ENCODE measurements around the gene OR1F1. TPM values are rescaled to one million over a fixed set of nuclear protein-coding genes. Genes with fewer than 3 reads are reported as not detected.
A peak's percentile ranks its signal among the peaks of the same experiment; 100 is the strongest.

Gene OR1F1
- total and polyA plus RNA-seq, 9 of the 15 experiments (the other 6 are each of a cell fraction or from before 2014, with no cell fraction given), result 0.15 to 0.61 (median 0.35) TPM; not detected in 3

- TF ChIP-seq HOXB6 (CRISPR knock-in tag; IDR thresholded peaks at IDR 0.05; ENCODE audit: borderline replicate concordance), result no peak
- no peak for TF ChIP-seq HMGN3 (IDR thresholded peaks at IDR 0.05; ENCODE audit: borderline replicate concordance, extremely low read depth, insufficient read length, low read depth, low read length)
- no peak for TF ChIP-seq ZNF436 (CRISPR knock-in tag; IDR thresholded peaks at IDR 0.05)
- TF ChIP-seq HDAC1 (IDR thresholded peaks at IDR 0.05), result peak in 1 of 2 experiments; percentile 47; a peak in 1 of 4 replicates
- peak; percentile 89 to 92 for TF ChIP-seq KDM1A (IDR thresholded peaks at IDR 0.05)
- TF ChIP-seq, protein P1, sequence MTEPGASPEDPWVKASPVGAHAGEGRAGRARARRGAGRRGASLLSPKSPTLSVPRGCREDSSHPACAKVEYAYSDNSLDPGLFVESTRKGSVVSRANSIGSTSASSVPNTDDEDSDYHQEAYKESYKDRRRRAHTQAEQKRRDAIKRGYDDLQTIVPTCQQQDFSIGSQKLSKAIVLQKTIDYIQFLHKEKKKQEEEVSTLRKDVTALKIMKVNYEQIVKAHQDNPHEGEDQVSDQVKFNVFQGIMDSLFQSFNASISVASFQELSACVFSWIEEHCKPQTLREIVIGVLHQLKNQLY (CRISPR knock-in tag; conservative IDR thresholded peaks at IDR 0.05), result no peak
- TF ChIP-seq SNRNP70 (optimal IDR thresholded peaks at IDR 0.05; ENCODE audit: low read depth, low read length), result no peak
- TF ChIP-seq, protein P2, sequence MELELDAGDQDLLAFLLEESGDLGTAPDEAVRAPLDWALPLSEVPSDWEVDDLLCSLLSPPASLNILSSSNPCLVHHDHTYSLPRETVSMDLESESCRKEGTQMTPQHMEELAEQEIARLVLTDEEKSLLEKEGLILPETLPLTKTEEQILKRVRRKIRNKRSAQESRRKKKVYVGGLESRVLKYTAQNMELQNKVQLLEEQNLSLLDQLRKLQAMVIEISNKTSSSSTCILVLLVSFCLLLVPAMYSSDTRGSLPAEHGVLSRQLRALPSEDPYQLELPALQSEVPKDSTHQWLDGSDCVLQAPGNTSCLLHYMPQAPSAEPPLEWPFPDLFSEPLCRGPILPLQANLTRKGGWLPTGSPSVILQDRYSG (tag; conservative IDR thresholded peaks at IDR 0.05; ENCODE audit: low read depth), result no peak
- TF ChIP-seq ZEB2 (IDR thresholded peaks at IDR 0.05), result no peak
- no peak for TF ChIP-seq ZBTB12 (CRISPR knock-in tag; IDR thresholded peaks at IDR 0.05)
- TF ChIP-seq, protein P3, sequence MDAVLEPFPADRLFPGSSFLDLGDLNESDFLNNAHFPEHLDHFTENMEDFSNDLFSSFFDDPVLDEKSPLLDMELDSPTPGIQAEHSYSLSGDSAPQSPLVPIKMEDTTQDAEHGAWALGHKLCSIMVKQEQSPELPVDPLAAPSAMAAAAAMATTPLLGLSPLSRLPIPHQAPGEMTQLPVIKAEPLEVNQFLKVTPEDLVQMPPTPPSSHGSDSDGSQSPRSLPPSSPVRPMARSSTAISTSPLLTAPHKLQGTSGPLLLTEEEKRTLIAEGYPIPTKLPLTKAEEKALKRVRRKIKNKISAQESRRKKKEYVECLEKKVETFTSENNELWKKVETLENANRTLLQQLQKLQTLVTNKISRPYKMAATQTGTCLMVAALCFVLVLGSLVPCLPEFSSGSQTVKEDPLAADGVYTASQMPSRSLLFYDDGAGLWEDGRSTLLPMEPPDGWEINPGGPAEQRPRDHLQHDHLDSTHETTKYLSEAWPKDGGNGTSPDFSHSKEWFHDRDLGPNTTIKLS (IDR thresholded peaks at IDR 0.05; ENCODE audit: borderline replicate concordance, low read depth), result no peak
- TF ChIP-seq ERF (CRISPR knock-in tag; IDR thresholded peaks at IDR 0.05), result no peak
- no peak for TF ChIP-seq ZNF184 (CRISPR knock-in tag; IDR thresholded peaks at IDR 0.05)
- TF ChIP-seq NR3C1 (CRISPR knock-in tag; IDR thresholded peaks at IDR 0.05), result no peak
- TF ChIP-seq DNMT1 (IDR thresholded peaks at IDR 0.05), result no peak
These were observed 6.8 kb downstream of the OR1F1 start (continued) for GRCh38 chr16:3194792-3195191.
